GM19351 (cell line): ENCODE measurements around the gene R3HDML.

Experiments used
- ATAC-seq: cut with Tn5 transposase; IDR thresholded peaks from one replicate; pipeline ENCODE4 v1.9.1; 2021; ENCODE audit warnings: mild to moderate bottlenecking, moderate library complexity; ENCODE audit not compliant: unreplicated experiment

The R3HDML gene

GRCh38 chr20:44398335-44398734, 61.5 kb downstream of the R3HDML start:
- no peak for ATAC-seq

GRCh38 chr20:44399446-44399845, 62.6 kb downstream of the R3HDML start:
- ATAC-seq = no peak

- no peak for ATAC-seq
Measured at GRCh38 chr20:44400671-44400969, 63.8 kb downstream of the R3HDML start.
